ENCODE data around the gene LATS1.
A peak's percentile ranks its signal among the peaks of the same experiment; 100 is the strongest.
"Not testable (repeated sequence)": the region's sequence is repeated elsewhere in the genome, so short reads cannot be mapped to it uniquely, and the experiment has no call there.

The LATS1 gene

DNA sequence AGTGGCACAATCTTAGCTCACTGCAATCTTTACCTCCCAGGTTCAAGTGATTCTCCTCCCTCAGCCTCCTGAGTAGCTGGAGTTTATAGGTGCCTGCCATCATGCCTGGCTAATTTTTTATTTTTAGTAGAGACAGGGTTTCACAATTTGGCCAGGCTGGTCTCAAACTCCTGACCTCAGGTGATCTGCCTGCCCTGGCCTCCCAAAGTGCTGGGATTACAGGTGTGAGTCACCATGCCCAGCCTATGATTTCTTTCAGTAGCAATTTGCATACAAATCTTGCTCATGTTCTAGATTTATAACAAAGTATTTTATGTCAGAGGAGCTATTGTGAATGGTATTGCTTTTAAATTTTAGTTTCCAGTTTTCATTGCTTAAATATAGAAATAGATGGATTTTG lies 45.6 kb downstream of the LATS1 start:
- H3K9me3 ChIP-seq; DNase-seq (ENCODE audit: low spot score in 2 of 2); H3K4me3 ChIP-seq; H3K4me1 ChIP-seq; H3K27me3 ChIP-seq (ENCODE audit: low read depth); in situ Hi-C loops (cut with MboI; ENCODE audit: low sequenced_read_pairs): not testable (repeated sequence)
- H3K36me3 ChIP-seq (replicated peaks): peaks cover 50% of the 10 kb centered on the region

DNA sequence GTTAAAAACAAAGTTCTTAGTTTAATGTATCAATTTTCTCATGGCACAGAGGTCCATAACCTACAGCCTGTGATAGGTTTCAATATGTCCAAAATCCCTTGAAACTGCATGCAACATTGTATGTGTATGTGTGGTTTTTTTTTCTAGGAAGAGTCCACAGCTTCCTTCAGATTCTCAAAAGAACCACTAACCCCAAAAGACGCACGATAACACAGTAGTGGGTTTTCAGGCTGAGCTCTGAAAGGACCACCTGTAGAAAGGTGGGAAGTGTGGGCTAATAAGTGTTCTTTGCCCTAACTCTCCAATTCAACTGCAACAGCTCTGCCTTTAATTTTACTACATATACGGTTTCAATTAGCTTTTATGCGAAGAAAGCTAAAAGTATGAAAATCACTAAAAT lies 57.9 kb downstream of the LATS1 start:
- Histone ChIP-seq H3K4me1 (no peaks in the 10 kb centered on the region), H3K4me3 (no peak overlapping the region), H3K27me3 (ENCODE audit: low read depth) (no peaks in the 10 kb centered on the region), H3K9me3 (no peaks in the 10 kb centered on the region), H3K36me3 (replicated peaks) (peaks cover 14% of the 10 kb centered on the region)
- in situ Hi-C loops (cut with MboI; ENCODE audit: low sequenced_read_pairs): no loop called here
- DNase-seq (ENCODE audit: low spot score in 2 of 2): no peak

DNA sequence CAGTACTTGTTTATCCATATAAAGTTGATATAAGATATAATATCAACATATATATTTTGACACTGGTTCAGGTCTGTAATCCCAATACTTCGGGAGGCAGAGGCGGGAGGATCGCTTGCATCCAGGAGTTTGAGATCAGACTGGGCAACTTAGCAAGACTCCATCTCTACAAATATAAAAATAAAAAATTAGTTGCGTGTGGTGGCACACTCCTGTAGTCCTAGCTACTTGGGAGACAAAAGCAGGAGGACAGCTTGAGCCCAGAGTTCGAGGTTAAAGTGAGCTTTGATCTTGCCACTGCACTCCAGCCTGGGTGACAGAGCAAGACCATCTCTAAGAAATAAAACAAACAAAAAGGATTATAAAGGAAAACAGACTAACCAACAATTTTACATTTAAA lies 60.5 kb downstream of the LATS1 start:
- Histone ChIP-seq H3K4me3 (no peak overlapping the region), H3K4me1 (no peaks in the 10 kb centered on the region), H3K36me3 (replicated peaks) (peaks cover 7% of the 10 kb centered on the region; the same call in 1 of the 2 replicates), H3K27me3 (ENCODE audit: low read depth) (no peaks in the 10 kb centered on the region), H3K9me3 (no peaks in the 10 kb centered on the region)
- in situ Hi-C loops (cut with MboI; ENCODE audit: low sequenced_read_pairs): no loop called here
- DNase-seq (ENCODE audit: low spot score in 2 of 2): no peak

- in situ Hi-C loops (cut with MboI; ENCODE audit: low sequenced_read_pairs): no loop called here
- DNase-seq (ENCODE audit: low spot score in 2 of 2): no peak
- H3K27me3 ChIP-seq (ENCODE audit: low read depth): no peaks in the 10 kb centered on the region
Measured at GRCh38 chr6:149651056-149651455, 66.8 kb downstream of the LATS1 start.

GRCh38 chr6:149648148-149649145 lies 69.5 kb downstream of the LATS1 start, which contains the start of gene KATNA1:
TSS of gene KATNA1 (minus strand) at chr6:149648714. CDS start at chr6:149638547, 10,167 bp downstream.
- H3K4me1 ChIP-seq: peaks cover 11% of the 10 kb centered on the region
- H3K9me3 ChIP-seq: no peaks in the 10 kb centered on the region
- H3K27me3 ChIP-seq (ENCODE audit: low read depth): no peaks in the 10 kb centered on the region

More at GRCh38 chr6:149651056-149651455, 66.8 kb downstream of the LATS1 start:
- H3K36me3 ChIP-seq (replicated peaks): no peaks in the 10 kb centered on the region
- H3K4me1 ChIP-seq: peaks cover 9% of the 10 kb centered on the region
- H3K9me3 ChIP-seq: no peaks in the 10 kb centered on the region
- no peak overlapping the region for H3K4me3 ChIP-seq

GRCh38 chr6:149646599-149646998 lies 71.3 kb downstream of the LATS1 start:
- DNase-seq (ENCODE audit: low spot score in 2 of 2): no peak
- Histone ChIP-seq H3K36me3 (replicated peaks) (no peaks in the 10 kb centered on the region; the same call in 1 of the 2 replicates), H3K27me3 (ENCODE audit: low read depth) (no peaks in the 10 kb centered on the region), H3K4me1 (peaks cover 11% of the 10 kb centered on the region), H3K4me3 (peak overlapping the region; percentile 78), H3K9me3 (no peaks in the 10 kb centered on the region)
- in situ Hi-C loops (cut with MboI; ENCODE audit: low sequenced_read_pairs): no loop called here

More at GRCh38 chr6:149648148-149649145, 69.5 kb downstream of the LATS1 start, which contains the start of gene KATNA1:
- Histone ChIP-seq H3K4me3 (peak within 1 kb of the TSS; percentile 78), H3K36me3 (replicated peaks) (no peaks in the 10 kb centered on the region; the same call in 1 of the 2 replicates)
- in situ Hi-C loops (cut with MboI; ENCODE audit: low sequenced_read_pairs): no loop called here
- peak; percentile 86 to 95 for DNase-seq (ENCODE audit: low spot score in 2 of 2)

GRCh38 chr6:149642829-149643580 lies 74.9 kb downstream of the LATS1 start:
- H3K4me3 ChIP-seq: no peak overlapping the region
- peaks cover 4% of the 10 kb centered on the region for H3K36me3 ChIP-seq (replicated peaks)
- in situ Hi-C loops (cut with MboI; ENCODE audit: low sequenced_read_pairs): no loop called here
- DNase-seq (ENCODE audit: low spot score in 2 of 2): no peak
- H3K4me1 ChIP-seq: peaks cover 9% of the 10 kb centered on the region
- H3K27me3 ChIP-seq (ENCODE audit: low read depth): no peaks in the 10 kb centered on the region
- no peaks in the 10 kb centered on the region for H3K9me3 ChIP-seq

GRCh38 chr6:149636124-149636523 lies 81.8 kb downstream of the LATS1 start:
- Histone ChIP-seq H3K4me1 (peaks cover 4% of the 10 kb centered on the region), H3K4me3 (no peak overlapping the region), H3K27me3 (ENCODE audit: low read depth) (no peaks in the 10 kb centered on the region), H3K36me3 (replicated peaks) (peaks cover 20% of the 10 kb centered on the region), H3K9me3 (no peaks in the 10 kb centered on the region)
- in situ Hi-C loops (cut with MboI; ENCODE audit: low sequenced_read_pairs): no loop called here
- peak in 1 of 2 experiments; percentile 54 for DNase-seq (ENCODE audit: low spot score in 2 of 2)

DNA sequence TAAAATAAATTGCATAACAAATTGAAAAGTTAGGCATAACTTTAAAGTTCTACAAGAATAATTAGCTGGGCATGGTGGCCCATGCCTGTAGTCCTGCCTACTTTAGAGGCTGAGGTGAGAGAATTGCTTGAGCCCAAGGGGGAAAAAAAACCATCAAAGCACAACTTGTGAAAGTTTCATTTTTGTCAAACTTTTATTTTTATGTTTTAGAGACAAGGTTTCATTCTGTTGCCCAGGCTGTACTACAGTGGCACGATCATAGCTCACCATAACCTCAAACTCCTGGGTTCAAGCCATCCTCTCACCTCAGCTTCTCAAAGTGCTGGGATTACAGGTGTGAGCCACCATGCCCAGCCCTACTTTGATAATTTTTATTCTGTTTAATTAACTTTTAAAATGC lies 83.6 kb downstream of the LATS1 start:
- H3K4me3 ChIP-seq: no peak overlapping the region
- in situ Hi-C loops (cut with MboI; ENCODE audit: low sequenced_read_pairs): no loop called here
- DNase-seq (ENCODE audit: low spot score in 2 of 2): no peak

GRCh38 chr6:149628875-149629510 lies 88.9 kb downstream of the LATS1 start:
- Histone ChIP-seq H3K36me3 (replicated peaks) (peaks cover 14% of the 10 kb centered on the region), H3K4me3 (no peak overlapping the region), H3K4me1 (no peaks in the 10 kb centered on the region), H3K27me3 (ENCODE audit: low read depth) (no peaks in the 10 kb centered on the region), H3K9me3 (no peaks in the 10 kb centered on the region)
- DNase-seq (ENCODE audit: low spot score in 2 of 2): no peak
- in situ Hi-C loops (cut with MboI; ENCODE audit: low sequenced_read_pairs): no loop called here

More for the DNA sequence above, 83.6 kb downstream of the LATS1 start:
- peaks cover 4% of the 10 kb centered on the region for H3K4me1 ChIP-seq
- H3K9me3 ChIP-seq: no peaks in the 10 kb centered on the region
- H3K36me3 ChIP-seq (replicated peaks): peaks cover 27% of the 10 kb centered on the region
- no peaks in the 10 kb centered on the region for H3K27me3 ChIP-seq (ENCODE audit: low read depth)

- DNase-seq (ENCODE audit: low spot score in 2 of 2): no peak
- in situ Hi-C loops (cut with MboI; ENCODE audit: low sequenced_read_pairs): no loop called here
- no peaks in the 10 kb centered on the region for H3K27me3 ChIP-seq (ENCODE audit: low read depth)
- no peaks in the 10 kb centered on the region for H3K4me1 ChIP-seq
- no peak overlapping the region for H3K4me3 ChIP-seq
- H3K36me3 ChIP-seq (replicated peaks): peaks cover 21% of the 10 kb centered on the region
- H3K9me3 ChIP-seq: no peaks in the 10 kb centered on the region
Measured at GRCh38 chr6:149627672-149628071, 90.2 kb downstream of the LATS1 start.

DNA sequence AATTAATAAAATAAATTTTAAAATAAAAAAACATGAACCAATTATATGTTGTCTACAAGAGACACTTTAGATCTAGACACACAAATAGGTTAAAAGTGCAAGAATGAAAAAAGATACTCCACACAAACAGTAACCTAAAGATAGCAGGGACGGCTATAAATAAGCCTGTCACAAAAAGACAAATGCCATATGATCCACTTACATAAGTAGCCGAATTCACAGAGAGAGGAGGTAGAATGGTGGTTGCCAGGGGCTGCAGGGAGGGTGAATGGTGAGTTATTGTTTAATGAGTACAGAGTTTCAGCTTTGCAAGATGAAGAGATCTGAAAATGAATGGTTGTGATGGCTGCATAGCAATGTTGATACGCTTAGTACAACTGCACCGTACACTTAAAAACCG lies 102.1 kb downstream of the LATS1 start:
- H3K4me3 ChIP-seq: no peak overlapping the region
- DNase-seq (ENCODE audit: low spot score in 2 of 2): peak; percentile 17 to 33
- peaks cover 11% of the 10 kb centered on the region for H3K4me1 ChIP-seq
- H3K36me3 ChIP-seq (replicated peaks): peaks cover 36% of the 10 kb centered on the region
- H3K9me3 ChIP-seq: no peaks in the 10 kb centered on the region
- in situ Hi-C loops (cut with MboI; ENCODE audit: low sequenced_read_pairs): no loop called here
- no peaks in the 10 kb centered on the region for H3K27me3 ChIP-seq (ENCODE audit: low read depth)

GRCh38 chr6:149614337-149614736 lies 103.6 kb downstream of the LATS1 start:
- in situ Hi-C loops (cut with MboI; ENCODE audit: low sequenced_read_pairs): no loop called here
- peaks cover 11% of the 10 kb centered on the region for H3K4me1 ChIP-seq
- H3K4me3 ChIP-seq: no peak overlapping the region
- no peaks in the 10 kb centered on the region for H3K9me3 ChIP-seq
- H3K27me3 ChIP-seq (ENCODE audit: low read depth): no peaks in the 10 kb centered on the region
- DNase-seq (ENCODE audit: low spot score in 2 of 2): no peak
- peaks cover 27% of the 10 kb centered on the region for H3K36me3 ChIP-seq (replicated peaks)

Measured in HAP-1 (cell line).